ENCODE results near the gene TMEM132A.

The TMEM132A gene

GRCh38 chr11:60942970-60943565 is 18.8 kb downstream of the TMEM132A start:
- TF ChIP-seq CTCF (IDR thresholded peaks at IDR 0.05), result no peak

- no peak; the same call in 1 of the 2 replicates for TF ChIP-seq CTCF (IDR thresholded peaks at IDR 0.05)
Observed at GRCh38 chr11:60944490-60945294, 20.4 kb downstream of the TMEM132A start.

- no peak for TF ChIP-seq CTCF (IDR thresholded peaks at IDR 0.05)
Observed at GRCh38 chr11:60945295-60945667, 21.0 kb downstream of the TMEM132A start.

GRCh38 chr11:60946601-60947264 is 22.5 kb downstream of the TMEM132A start:
- TF ChIP-seq CTCF (IDR thresholded peaks at IDR 0.05), result no peak

- TF ChIP-seq CTCF (IDR thresholded peaks at IDR 0.05), result no peak
Observed at GRCh38 chr11:60947700-60948099, 23.4 kb downstream of the TMEM132A start.

- no peak for TF ChIP-seq CTCF (IDR thresholded peaks at IDR 0.05)
Observed at GRCh38 chr11:60948250-60948649, 24.0 kb downstream of the TMEM132A start.

GRCh38 chr11:60950024-60950423 is 25.8 kb downstream of the TMEM132A start:
- no peak for TF ChIP-seq CTCF (IDR thresholded peaks at IDR 0.05)
